ENCODE measurements around the gene UBR3.
"Not testable (repeated sequence)": the region's sequence is repeated elsewhere in the genome, so short reads cannot be mapped to it uniquely, and the experiment has no call there.

Gene UBR3

GRCh38 chr2:170070778-170071177, 243.5 kb downstream of the UBR3 start:
- no peak for DNase-seq

- DNase-seq: peak; percentile 33
These were observed 246.0 kb downstream of the UBR3 start for GRCh38 chr2:170073288-170073687.

- no peak for DNase-seq
These were observed 248.9 kb downstream of the UBR3 start for GRCh38 chr2:170076189-170076588.

- DNase-seq: no peak
These were observed 250.7 kb downstream of the UBR3 start for GRCh38 chr2:170077830-170078569.

GRCh38 chr2:170084820-170085491, 257.7 kb downstream of the UBR3 start:
- DNase-seq: no peak

- DNase-seq: no peak
These were observed 258.9 kb downstream of the UBR3 start for GRCh38 chr2:170086117-170086688.

- peak; percentile 28 for DNase-seq
These were observed 259.6 kb downstream of the UBR3 start for GRCh38 chr2:170086751-170087412.

GRCh38 chr2:170087413-170087793, 260.1 kb downstream of the UBR3 start:
- no peak for DNase-seq

- no peak for DNase-seq
These were observed 261.5 kb downstream of the UBR3 start for GRCh38 chr2:170088776-170089175.

- no peak for DNase-seq
These were observed 263.0 kb downstream of the UBR3 start for GRCh38 chr2:170090229-170090628.

GRCh38 chr2:170091436-170091835, 264.2 kb downstream of the UBR3 start:
- DNase-seq: no peak

GRCh38 chr2:170092436-170093060, 265.3 kb downstream of the UBR3 start:
- DNase-seq: no peak

- no peak for DNase-seq
These were observed 268.1 kb downstream of the UBR3 start for GRCh38 chr2:170095380-170095779.

GRCh38 chr2:170098626-170099312, 271.5 kb downstream of the UBR3 start:
- no peak for DNase-seq

GRCh38 chr2:170101789-170102188, 274.5 kb downstream of the UBR3 start:
- DNase-seq: peak; percentile 74

- DNase-seq: no peak
These were observed 279.0 kb downstream of the UBR3 start for GRCh38 chr2:170106102-170106840.

GRCh38 chr2:170113168-170113894, 286.1 kb downstream of the UBR3 start:
- DNase-seq: peak; percentile 29

- DNase-seq: no peak
These were observed 288.4 kb downstream of the UBR3 start for GRCh38 chr2:170115501-170116229.

GRCh38 chr2:170118641-170119040, 291.4 kb downstream of the UBR3 start:
- no peak for DNase-seq

GRCh38 chr2:170119326-170119725, 292.1 kb downstream of the UBR3 start:
- DNase-seq: not testable (repeated sequence)

Data from NCI-H2171 treated with DMSO at 0.1 percent for 48 hours (cell line).